Measurements from ENCODE around the gene HNRNPUL1. TPM values are rescaled to one million over a fixed set of nuclear protein-coding genes. Genes with fewer than 3 reads are reported as not detected.

The HNRNPUL1 gene
- total RNA-seq, 1 experiment from 2014 or later, result 266 TPM

DNA sequence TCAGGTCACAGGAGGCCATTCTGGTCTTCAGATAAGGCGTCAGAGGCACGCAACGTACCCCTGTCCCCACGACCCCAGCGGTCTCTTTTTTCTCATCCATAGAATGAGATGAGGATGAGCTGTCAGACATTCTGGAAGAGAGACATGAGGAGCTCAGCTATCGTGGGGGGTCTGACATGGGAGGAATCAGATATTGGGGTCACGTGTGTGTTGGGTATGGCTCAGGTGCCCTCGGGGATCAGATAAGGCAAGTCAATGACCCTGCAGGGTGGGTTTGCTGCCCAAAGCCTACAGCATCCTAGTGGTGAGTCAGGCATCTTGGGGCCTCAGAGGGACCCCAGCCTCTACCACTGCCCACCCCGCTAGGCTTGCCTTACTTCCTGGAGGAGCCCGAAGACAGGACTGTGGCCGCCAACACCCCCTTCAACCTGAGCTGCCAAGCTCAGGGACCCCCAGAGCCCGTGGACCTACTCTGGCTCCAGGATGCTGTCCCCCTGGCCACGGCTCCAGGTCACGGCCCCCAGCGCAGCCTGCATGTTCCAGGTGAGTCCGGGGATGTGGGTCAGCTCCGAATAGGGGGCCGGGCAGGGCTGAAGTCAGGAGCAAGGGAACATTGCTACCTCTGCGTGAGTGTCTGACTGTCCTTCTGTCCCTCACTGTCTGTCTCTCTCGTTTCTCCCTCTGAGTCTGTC is 42.5 kb upstream of the HNRNPUL1 start:
- no peak for DNase-seq
- intact Hi-C loops (cut with micrococcal nuclease; ENCODE audit: unreplicated experiment), result no loop called here
- H3F3A ChIP-seq (ENCODE audit: insufficient read depth, low read depth), result peaks cover 30% of the 10 kb centered on the region
- no peaks in the 10 kb centered on the region for H3K9me2 ChIP-seq (ENCODE audit: insufficient read depth)
- H4K20me1 ChIP-seq (ENCODE audit: insufficient read depth), result no peaks in the 10 kb centered on the region
- peak overlapping the region; percentile 91 for H3K4me2 ChIP-seq
- no TSS peak for BruUV-seq (replicated peaks)
- H3K79me2 ChIP-seq (ENCODE audit: low read depth), result peaks cover 19% of the 10 kb centered on the region
- no peak overlapping the region for H2AFZ ChIP-seq
- POLR2A ChIA-PET (ENCODE audit: unreplicated experiment), result no interaction called here
- H3K36me3 ChIP-seq (ENCODE audit: low read depth), result peaks cover 6% of the 10 kb centered on the region; the same call in 1 of the 2 replicates
- H3K4me3 ChIP-seq, result no peak overlapping the region
- peaks cover 49% of the 10 kb centered on the region for H3K4me1 ChIP-seq (replicated peaks; ENCODE audit: insufficient read depth)
- TF ChIP-seq, protein P1, sequence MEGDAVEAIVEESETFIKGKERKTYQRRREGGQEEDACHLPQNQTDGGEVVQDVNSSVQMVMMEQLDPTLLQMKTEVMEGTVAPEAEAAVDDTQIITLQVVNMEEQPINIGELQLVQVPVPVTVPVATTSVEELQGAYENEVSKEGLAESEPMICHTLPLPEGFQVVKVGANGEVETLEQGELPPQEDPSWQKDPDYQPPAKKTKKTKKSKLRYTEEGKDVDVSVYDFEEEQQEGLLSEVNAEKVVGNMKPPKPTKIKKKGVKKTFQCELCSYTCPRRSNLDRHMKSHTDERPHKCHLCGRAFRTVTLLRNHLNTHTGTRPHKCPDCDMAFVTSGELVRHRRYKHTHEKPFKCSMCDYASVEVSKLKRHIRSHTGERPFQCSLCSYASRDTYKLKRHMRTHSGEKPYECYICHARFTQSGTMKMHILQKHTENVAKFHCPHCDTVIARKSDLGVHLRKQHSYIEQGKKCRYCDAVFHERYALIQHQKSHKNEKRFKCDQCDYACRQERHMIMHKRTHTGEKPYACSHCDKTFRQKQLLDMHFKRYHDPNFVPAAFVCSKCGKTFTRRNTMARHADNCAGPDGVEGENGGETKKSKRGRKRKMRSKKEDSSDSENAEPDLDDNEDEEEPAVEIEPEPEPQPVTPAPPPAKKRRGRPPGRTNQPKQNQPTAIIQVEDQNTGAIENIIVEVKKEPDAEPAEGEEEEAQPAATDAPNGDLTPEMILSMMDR (conservative IDR thresholded peaks at IDR 0.05), result no peak
- TF ChIP-seq EZH2 (IDR thresholded peaks at IDR 0.05; ENCODE audit: low read depth), result no peak
- CTCF ChIA-PET, result no interaction called here
- H3K9me3 ChIP-seq (ENCODE audit: insufficient read depth, low read depth), result no peaks in the 10 kb centered on the region
- no peaks in the 10 kb centered on the region for H3K27me3 ChIP-seq (ENCODE audit: insufficient read depth, low read depth)
- H3K27ac ChIP-seq, result no peak overlapping the region

DNA sequence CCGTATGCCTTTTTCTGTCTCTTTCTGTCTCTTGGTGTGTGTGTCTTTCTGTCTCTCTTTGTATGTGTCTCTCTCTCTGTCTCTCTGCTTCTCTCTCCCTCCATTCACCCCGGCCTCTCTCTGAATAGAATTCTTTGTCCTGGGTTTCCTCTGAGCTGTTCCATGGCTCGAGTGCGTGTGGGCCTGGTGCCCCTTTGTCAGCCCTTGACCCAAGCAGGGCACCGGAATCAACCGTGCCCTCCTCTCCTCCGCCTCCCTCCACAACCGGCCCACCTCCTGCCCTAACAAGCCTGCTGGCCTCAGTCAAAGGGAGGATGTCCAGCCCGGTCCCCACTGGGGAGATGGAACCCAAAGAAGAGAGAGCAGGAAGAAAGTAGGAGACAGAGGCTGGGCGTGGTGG is 41.9 kb upstream of the HNRNPUL1 start:
- H3K79me2 ChIP-seq (ENCODE audit: low read depth), result peaks cover 19% of the 10 kb centered on the region
- H3K4me1 ChIP-seq (replicated peaks; ENCODE audit: insufficient read depth), result peaks cover 55% of the 10 kb centered on the region
- TF ChIP-seq EZH2 (IDR thresholded peaks at IDR 0.05; ENCODE audit: low read depth), result no peak
- TF ChIP-seq, protein P1 (conservative IDR thresholded peaks at IDR 0.05), result no peak
- no TSS peak for BruUV-seq (replicated peaks)
- no peaks in the 10 kb centered on the region for H4K20me1 ChIP-seq (ENCODE audit: insufficient read depth)
- no peak for DNase-seq
- POLR2A ChIA-PET (ENCODE audit: unreplicated experiment), result no interaction called here
- no peak overlapping the region for H3K4me3 ChIP-seq
- H2AFZ ChIP-seq, result no peak overlapping the region
- H3K27ac ChIP-seq, result no peak overlapping the region
- H3K9me2 ChIP-seq (ENCODE audit: insufficient read depth), result no peaks in the 10 kb centered on the region
- H3K36me3 ChIP-seq (ENCODE audit: low read depth), result peaks cover 6% of the 10 kb centered on the region; the same call in 1 of the 2 replicates
- intact Hi-C loops (cut with micrococcal nuclease; ENCODE audit: unreplicated experiment), result no loop called here
- no peaks in the 10 kb centered on the region for H3K9me3 ChIP-seq (ENCODE audit: insufficient read depth, low read depth)
- no peaks in the 10 kb centered on the region for H3K27me3 ChIP-seq (ENCODE audit: insufficient read depth, low read depth)
- CTCF ChIA-PET, result no interaction called here
- H3K4me2 ChIP-seq, result peak overlapping the region; percentile 40
- peaks cover 36% of the 10 kb centered on the region for H3F3A ChIP-seq (ENCODE audit: insufficient read depth, low read depth)

DNA sequence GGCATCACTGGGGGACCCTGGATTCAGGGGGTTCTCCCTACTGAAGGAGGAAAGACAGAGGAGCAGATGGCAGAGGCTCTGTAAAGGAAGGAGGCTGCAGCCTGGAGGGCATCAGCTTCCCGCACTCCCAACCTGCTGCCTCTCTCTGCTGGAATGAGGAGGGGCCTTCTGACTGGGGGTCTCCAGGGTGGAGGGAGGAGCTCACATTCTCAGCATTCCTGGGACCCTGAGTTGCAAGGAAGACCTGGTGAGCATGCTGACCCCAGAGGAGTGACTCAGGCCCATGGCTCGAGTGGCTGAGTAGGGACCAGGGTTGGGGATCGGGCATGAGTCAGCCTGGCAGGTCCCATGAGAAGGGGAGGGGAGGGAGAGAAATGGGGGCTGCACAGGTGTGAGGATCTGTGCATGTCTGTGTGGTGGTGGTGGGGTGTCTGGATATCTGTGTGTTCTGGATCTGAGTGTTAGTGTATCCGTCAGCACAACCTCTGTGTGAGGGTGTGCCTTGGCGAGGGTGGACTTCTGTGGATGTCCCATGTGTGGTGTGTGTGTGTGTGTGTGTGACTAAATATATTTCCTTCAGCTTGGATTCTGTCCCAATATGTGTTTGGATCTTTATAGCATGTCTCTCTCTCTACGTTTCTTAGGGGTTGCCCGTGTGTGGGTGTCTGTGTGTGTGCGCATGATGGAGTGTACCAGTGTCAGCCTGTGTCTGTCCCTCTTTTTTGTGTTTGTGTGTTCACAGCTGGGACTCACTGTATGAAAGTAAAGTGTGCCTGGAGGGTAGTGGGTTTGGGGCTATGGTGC is 40.5 kb upstream of the HNRNPUL1 start:
- peak overlapping the region; percentile 78 for H3K27ac ChIP-seq
- no peak overlapping the region for H2AFZ ChIP-seq
- peaks cover 6% of the 10 kb centered on the region; the same call in 1 of the 2 replicates for H3K36me3 ChIP-seq (ENCODE audit: low read depth)
- H3K4me1 ChIP-seq (replicated peaks; ENCODE audit: insufficient read depth), result peaks cover 56% of the 10 kb centered on the region
- H4K20me1 ChIP-seq (ENCODE audit: insufficient read depth), result no peaks in the 10 kb centered on the region
- CTCF ChIA-PET, result no interaction called here
- H3K9me2 ChIP-seq (ENCODE audit: insufficient read depth), result no peaks in the 10 kb centered on the region
- no peaks in the 10 kb centered on the region for H3K9me3 ChIP-seq (ENCODE audit: insufficient read depth, low read depth)
- no peaks in the 10 kb centered on the region for H3K27me3 ChIP-seq (ENCODE audit: insufficient read depth, low read depth)
- peak overlapping the region; percentile 91 for H3K4me2 ChIP-seq
- POLR2A ChIA-PET (ENCODE audit: unreplicated experiment), result interaction anchor here (0.6 to 1.3 kb wide), 3 partner anchors 130 to 781 kb away, joined by 3 to 6 read pairs (median 3); partner anchors contain the start of gene DMAC2
- intact Hi-C loops (cut with micrococcal nuclease; ENCODE audit: unreplicated experiment), result loop anchor here (2.0 kb wide), 1 partner anchor 47 kb away; no protein-coding TSS in a partner anchor
- BruUV-seq (replicated peaks), result TSS peak; percentile 1
- DNase-seq, result peak; percentile 86 to 91
- TF ChIP-seq, protein P1 (conservative IDR thresholded peaks at IDR 0.05), result no peak
- no peak for TF ChIP-seq EZH2 (IDR thresholded peaks at IDR 0.05; ENCODE audit: low read depth)
- peak overlapping the region; percentile 28; the same call in 1 of the 2 replicates for H3K4me3 ChIP-seq
- H3F3A ChIP-seq (ENCODE audit: insufficient read depth, low read depth), result peaks cover 37% of the 10 kb centered on the region
- peaks cover 19% of the 10 kb centered on the region for H3K79me2 ChIP-seq (ENCODE audit: low read depth)
